T-helper 1 cell (primary cell): ENCODE results near the gene OR6S1.
"Not testable (repeated sequence)": the region's sequence is repeated elsewhere in the genome, so short reads cannot be mapped to it uniquely, and the experiment has no call there.

Experiments used
- DNase-seq, 5 donors: peaks; one replicate each; pipeline ENCODE4 v3.0.0-alpha.2; 2012 to 2020

The OR6S1 gene

GRCh38 chr14:20630340-20631022, 11.0 kb downstream of the OR6S1 start:
- peak in 1 of 5 donors; percentile 46 for DNase-seq

GRCh38 chr14:20628063-20628854, 13.2 kb downstream of the OR6S1 start:
- no peak for DNase-seq

- DNase-seq, result no peak
These were observed 14.0 kb downstream of the OR6S1 start for GRCh38 chr14:20627346-20628027.

GRCh38 chr14:20626274-20626673, 15.2 kb downstream of the OR6S1 start:
- DNase-seq, result no peak

- DNase-seq, result peak in 2 of 5 donors; percentile 39 to 66
These were observed 16.9 kb downstream of the OR6S1 start for GRCh38 chr14:20624495-20625070.

- DNase-seq, result peak in 1 of 5 donors; percentile 36
These were observed 17.7 kb downstream of the OR6S1 start for GRCh38 chr14:20623798-20624197.

- no peak for DNase-seq
These were observed 18.6 kb downstream of the OR6S1 start for GRCh38 chr14:20622816-20623291.

- DNase-seq, result no peak
These were observed 20.6 kb downstream of the OR6S1 start for GRCh38 chr14:20620798-20621478.

- not testable (repeated sequence) for DNase-seq
These were observed 21.8 kb downstream of the OR6S1 start for GRCh38 chr14:20619688-20620087.

GRCh38 chr14:20618271-20618749, 23.2 kb downstream of the OR6S1 start:
- no peak for DNase-seq

- DNase-seq, result no peak
These were observed 24.1 kb downstream of the OR6S1 start for GRCh38 chr14:20617138-20618003.

GRCh38 chr14:20615996-20616395, 25.5 kb downstream of the OR6S1 start:
- no peak for DNase-seq

- no peak for DNase-seq
These were observed 27.3 kb downstream of the OR6S1 start for GRCh38 chr14:20614038-20614840.

GRCh38 chr14:20613094-20614037, 28.1 kb downstream of the OR6S1 start:
- peak; percentile 59 to 92 (median 69) for DNase-seq

GRCh38 chr14:20612403-20612802, 29.1 kb downstream of the OR6S1 start:
- DNase-seq, result no peak

GRCh38 chr14:20611277-20611676, 30.2 kb downstream of the OR6S1 start:
- no peak for DNase-seq

- DNase-seq, result peak; percentile 31 to 70 (median 51)
These were observed 31.3 kb downstream of the OR6S1 start for GRCh38 chr14:20610002-20610765.
